K562 (cell line): ENCODE results near the gene ECHDC1. TPM values are rescaled to one million over a fixed set of nuclear protein-coding genes. Genes with fewer than 3 reads are reported as not detected.

Source experiments
- ATAC-seq: fragments of 200-7000 bp; cut with Tn5 transposase; 3 replicates; pipeline ENCODE4 v1.9.1; 2020; ENCODE audit warnings: moderate library complexity
- BruUV-seq: library from RNA; stranded (reverse); fragments of 400-500 nt; replicated peaks from 2 replicates; lab custom pipeline; 2021; lab: Mats Ljungman, UMichigan
- CTCF ChIA-PET: fragments of 300-600 bp; formaldehyde crosslinking; extraction: SDS; loops from one replicate; lab custom pipeline; 2021; ENCODE audit warnings: low intra/inter-chr PET ratio; lab: Yijun Ruan, JAX
- POLR2A ChIA-PET: fragments of 300-600, 350-650 bp; sonication (Branson Sonifier 250); formaldehyde crosslinking; extraction: SDS; loops from one replicate; lab custom pipeline; 2021; ENCODE audit warnings: antibody characterized with exemption, inconsistent platforms; lab: Yijun Ruan, JAX
- DNase-seq, 4 experiments: peaks; one replicate each; pipeline versions ENCODE4 v3.0.0 to v3.0.0-alpha.2; 2011 to 2018; ENCODE audit warnings: low spot score in 3 of 4, mixed read lengths in 3 of 4; ENCODE audit errors: extremely low read depth in 1 of 4
- FAIRE-seq: peaks from 2 replicates; lab custom pipeline; 2011; peaks lifted over from hg19 to GRCh38; lab: Jason Lieb, UNC
- H2AFZ ChIP-seq: 2 replicates; pipeline ENCODE4 v1.6.0; 2011; ENCODE audit warnings: low read depth, low read length, control low read depth, inconsistent platforms
- H3K27ac ChIP-seq: fragments of 200-600 bp; 3 replicates; pipeline ENCODE4 v1.8.0; 2011; ENCODE audit warnings: low read depth, mild to moderate bottlenecking, control low read depth, inconsistent platforms, low read length, moderate library complexity, mixed read lengths; ENCODE audit errors: extremely low read depth
- H3K27me3 ChIP-seq, 2 experiments: fragments of 300-600 bp in 1 of 2; 2 replicates in 1 of 2; 3 replicates in 1 of 2; pipeline versions ENCODE4 v1.6.0 to v1.8.0; 2011; ENCODE audit warnings: inconsistent platforms in 2 of 2, low read length in 2 of 2, mild to moderate bottlenecking in 1 of 2, mixed read lengths in 1 of 2, moderate library complexity in 1 of 2; ENCODE audit not compliant: control insufficient read depth in 2 of 2, insufficient read depth in 2 of 2
- H3K36me3 ChIP-seq: fragments of 300-600 bp; 3 replicates; pipeline ENCODE4 v1.8.0; 2011; ENCODE audit warnings: mild to moderate bottlenecking, low read length, inconsistent platforms; ENCODE audit not compliant: control insufficient read depth, insufficient read depth
- H3K4me1 ChIP-seq, 2 experiments: fragments of 200-600 bp in 1 of 2; replicated peaks in 1 of 2; 2 replicates in 1 of 2; 3 replicates in 1 of 2; pipeline versions ENCODE4 v1.5.1 to v1.8.0; 2011; ENCODE audit warnings: inconsistent platforms in 2 of 2, low read length in 2 of 2, mild to moderate bottlenecking in 1 of 2, mixed read lengths in 1 of 2, moderate library complexity in 1 of 2; ENCODE audit not compliant: control insufficient read depth in 2 of 2, insufficient read depth in 2 of 2
- H3K4me2 ChIP-seq: 2 replicates; pipeline ENCODE4 v1.6.1; 2011; ENCODE audit warnings: low read length, control low read depth, inconsistent platforms, mixed read lengths; ENCODE audit not compliant: insufficient read depth
- H3K4me3 ChIP-seq: fragments of 200-600 bp; sonication (generic), shearing (Covaris generic); 2 replicates; pipeline ENCODE4 v1.5.1; 2016; ENCODE audit warnings: control low read depth, inconsistent platforms
- H3K79me2 ChIP-seq: fragments of 200-600 bp; 3 replicates; pipeline ENCODE4 v1.8.0; 2011; ENCODE audit warnings: low read length, inconsistent platforms; ENCODE audit not compliant: control insufficient read depth, insufficient read depth
- H3K9ac ChIP-seq, 2 experiments: 2 replicates each; pipeline versions ENCODE4 v1.6.0 to v1.6.1; 2011; ENCODE audit warnings: low read depth in 2 of 2, low read length in 2 of 2, control low read depth in 1 of 2, inconsistent platforms in 1 of 2, mild to moderate bottlenecking in 1 of 2, mixed read lengths in 1 of 2; ENCODE audit not compliant: insufficient read depth in 1 of 2
- H3K9me1 ChIP-seq: one replicate; pipeline ENCODE4 v1.6.0; 2011; ENCODE audit warnings: inconsistent platforms, mild to moderate bottlenecking, low read length, moderate library complexity; ENCODE audit not compliant: control insufficient read depth, insufficient read depth
- H3K9me3 ChIP-seq: replicated peaks from 2 replicates; pipeline ENCODE4 v1.5.1; 2011; ENCODE audit warnings: low read depth, low read length, inconsistent platforms; ENCODE audit not compliant: control insufficient read depth, insufficient read depth
- H4K20me1 ChIP-seq: replicated peaks from 2 replicates; pipeline ENCODE4 v1.6.1; 2011; ENCODE audit warnings: low read length, inconsistent platforms, mixed read lengths; ENCODE audit not compliant: control insufficient read depth, insufficient read depth
- CBFA2T2 ChIP-seq: fragments of 450-650 bp; conservative IDR thresholded peaks from 2 replicates; pipeline ENCODE4 v1.6.1; 2017; ENCODE audit warnings: mild to moderate bottlenecking
- CBFA2T3 ChIP-seq: fragments of 450-650 bp; IDR thresholded peaks from 2 replicates; pipeline ENCODE4 v1.6.1; 2017
- CEBPB ChIP-seq: fragments of 450-650 bp; IDR thresholded peaks from 2 replicates; pipeline ENCODE4 v1.6.1; 2016; ENCODE audit warnings: missing genetic modification characterization, missing compliant biosample characterization
- DNMT1 ChIP-seq: fragments of 450-650 bp; IDR thresholded peaks from 2 replicates; pipeline ENCODE4 v1.6.1; 2016; ENCODE audit warnings: antibody characterized with exemption, mild to moderate bottlenecking
- GMEB1 ChIP-seq: fragments of 250-450 bp; sonication (Bioruptor Pico); IDR thresholded peaks from 2 replicates; pipeline ENCODE4 v1.4.0; 2020; ENCODE audit warnings: mild to moderate bottlenecking
- MEF2D ChIP-seq: conservative IDR thresholded peaks from 2 replicates; pipeline ENCODE4 v1.6.1; 2016; ENCODE audit warnings: low read depth, missing genetic modification characterization, missing compliant biosample characterization
- MEIS2 ChIP-seq: fragments of 450-650 bp; IDR thresholded peaks from 2 replicates; pipeline ENCODE4 v1.6.1; 2014; ENCODE audit warnings: mild to moderate bottlenecking; ENCODE audit not compliant: partially characterized antibody
- NELFE ChIP-seq: IDR thresholded peaks from 2 replicates; pipeline ENCODE4 v1.6.1; 2011; ENCODE audit warnings: mild to moderate bottlenecking; ENCODE audit not compliant: insufficient read depth, insufficient read length
- PYGO2 ChIP-seq: fragments of 450-650 bp; IDR thresholded peaks from 2 replicates; pipeline ENCODE4 v1.6.1; 2016; ENCODE audit warnings: mild to moderate bottlenecking, missing genetic modification characterization, moderate library complexity, missing compliant biosample characterization
- SIN3B ChIP-seq: fragments of 450-650 bp; IDR thresholded peaks from 2 replicates; pipeline ENCODE4 v1.6.1; 2017; ENCODE audit warnings: low read depth, mild to moderate bottlenecking, moderate library complexity
- ZNF253 ChIP-seq: fragments of 250-450 bp; sonication (Bioruptor Pico); conservative IDR thresholded peaks from 2 replicates; pipeline ENCODE4 v1.6.1; 2021; ENCODE audit warnings: mild to moderate bottlenecking
- ZNF395 ChIP-seq: fragments of 200-800 bp; sonication (Bioruptor generic); IDR thresholded peaks from 2 replicates; pipeline ENCODE4 v1.6.1; 2017; ENCODE audit warnings: missing genetic modification characterization, missing compliant biosample characterization
- WGBS: fragments of 100-300 bp; shearing (Covaris generic); methylation state at CpG from one replicate; pipeline ENCODE4 v1.1.6; 2016; ENCODE audit warnings: low coverage, mixed read lengths; ENCODE audit not compliant: insufficient coverage; ENCODE audit errors: missing lambda C conversion rate; 5-methylcytosine and 5-hydroxymethylcytosine counted together
- in situ Hi-C: fragments of 300-500 bp; cut with MboI; formaldehyde crosslinking; loops from 4 replicates; pipeline ENCODE4 v1.15.0; 2018; ENCODE audit warnings: inconsistent platforms, mixed read lengths
- intact Hi-C: fragments of 100-400 bp; cut with micrococcal nuclease; formaldehyde crosslinking; loops from 2 replicates; pipeline ENCODE4 v1.14.2; 2022
- polyA plus RNA-seq, 8 experiments: library from polyadenylated mRNA; depleted of rRNA in 4 of 8; stranded (reverse) in 5 of 8; unstranded in 3 of 8; fragments of >200 nt; fragmentation: Nextera tagmentation in 2 of 8; fragmentation: Illumina TruSeq in 1 of 8; extraction: Ambion mirVana in 2 of 8; extraction: Trizol in 1 of 8; gene quantifications; 2 replicates each; pipeline versions ENCODE4 v1.2.1 to v1.2.3, GENCODE V29; 2011 to 2014; ENCODE audit warnings: inconsistent platforms in 1 of 8, missing spikeins in 1 of 8
- total RNA-seq, 7 experiments: library from RNA; depleted of rRNA in 6 of 7; stranded (reverse); fragments of >200 nt in 6 of 7; fragmentation: Illumina TruSeq in 2 of 7; extraction: Trizol in 2 of 7; gene quantifications; 2 replicates each; pipeline versions ENCODE4 v1.2.1 to v1.2.3, GENCODE V29; 2011 to 2021; ENCODE audit warnings: low replicate concordance in 1 of 7

Gene ECHDC1
- total and polyA plus RNA-seq, 9 of the 15 experiments (the other 6 are each of a cell fraction or from before 2014, with no cell fraction given), result 58.0 to 105 (median 78.6) TPM

- CTCF ChIA-PET, result no interaction called here
These were observed 65.2 kb downstream of the ECHDC1 start for GRCh38 chr6:127277878-127278843.

GRCh38 chr6:127276331-127276730, 67.1 kb downstream of the ECHDC1 start:
- ATAC-seq (peak; percentile 40; the same call in 2 of the 3 replicates), FAIRE-seq (no peak), DNase-seq (peak in 1 of 4 experiments; percentile 14)
- Histone ChIP-seq H2AFZ (no peak overlapping the region), H3K4me2 (no peak overlapping the region), H3K36me3 (peaks cover 8% of the 10 kb centered on the region; the same call in 1 of the 3 replicates), H3K4me1 (peaks cover 4 to 10% of the 10 kb centered on the region in 2 experiments; a peak in 3 of 5 replicates), H3K9ac (no peak overlapping the region), H3K9me1 (no peaks in the 10 kb centered on the region), H3K79me2 (peaks cover 49% of the 10 kb centered on the region), H3K27ac (no peak overlapping the region; the same call in 2 of the 3 replicates), H4K20me1 (no peaks in the 10 kb centered on the region; the same call in 1 of the 2 replicates), H3K27me3 (no peaks in the 10 kb centered on the region), H3K4me3 (no peak overlapping the region), H3K9me3 (no peaks in the 10 kb centered on the region)
- BruUV-seq, result no TSS peak
- 33% methylated on average over 1 of the region's 1 CpG for WGBS
- CTCF ChIA-PET, result no interaction called here
- intact Hi-C loops, result no loop called here
- in situ Hi-C loops, result loop anchor here (10.0 kb wide), 1 partner anchor 1492 kb away; no protein-coding TSS in a partner anchor
- POLR2A ChIA-PET, result interaction anchor here (2.1 to 2.2 kb wide), 2 partner anchors 9 to 57 kb away, joined by 5 to 14 read pairs; partner anchors contain the start of gene RNF146
- peak; percentile 8 for TF ChIP-seq MEIS2
- TF ChIP-seq ZNF395 (CRISPR knock-in tag), result no peak
- TF ChIP-seq PYGO2 (tag), result no peak
- TF ChIP-seq ZNF253 (CRISPR knock-in tag), result no peak
- TF ChIP-seq CBFA2T2, result peak; percentile 50; the same call in 1 of the 2 replicates
- TF ChIP-seq DNMT1, result no peak
- no peak for TF ChIP-seq NELFE
- peak; percentile 75 for TF ChIP-seq CBFA2T3
- TF ChIP-seq GMEB1 (CRISPR knock-in tag), result no peak
- no peak for TF ChIP-seq MEF2D (tag)

More at GRCh38 chr6:127277878-127278843, 65.2 kb downstream of the ECHDC1 start:
- peaks cover 21% of the 10 kb centered on the region; the same call in 1 of the 3 replicates for H3K36me3 ChIP-seq
- TF ChIP-seq CEBPB, result 0 out of 2 replicates have a peak, but pooled peaks have one; percentile 17
- TF ChIP-seq SIN3B, result no peak
- TF ChIP-seq, all 486 proteins: peak for 1
- Histone ChIP-seq H3K27me3 (no peaks in the 10 kb centered on the region), H3K9me1 (no peaks in the 10 kb centered on the region), H3K4me3 (no peak overlapping the region), H2AFZ (no peak overlapping the region), H3K9ac (no peak overlapping the region), H4K20me1 (no peaks in the 10 kb centered on the region; the same call in 1 of the 2 replicates), H3K4me1 (peaks cover 4 to 10% of the 10 kb centered on the region in 2 experiments; a peak in 3 of 5 replicates), H3K9me3 (no peaks in the 10 kb centered on the region), H3K79me2 (peaks cover 31% of the 10 kb centered on the region), H3K4me2 (no peak overlapping the region), H3K27ac (no peak overlapping the region)
- intact Hi-C loops (no loop called here), in situ Hi-C loops (loop anchor here (10.0 kb wide), 1 partner anchor 1493 kb away; no protein-coding TSS in a partner anchor)
- ATAC-seq (no peak), DNase-seq (no peak), FAIRE-seq (no peak)
- POLR2A ChIA-PET, result interaction anchor here (1.0 kb wide), 1 partner anchor 12 kb away, joined by 3 read pairs; no protein-coding TSS in a partner anchor
- 83% methylated on average over 3 of the region's 3 CpGs for WGBS
- BruUV-seq, result no TSS peak
